Esophagus squamous epithelium (tissue), 5 donors: ENCODE measurements around the gene SYCE3. TPM values are rescaled to one million over a fixed set of nuclear protein-coding genes. Genes with fewer than 3 reads are reported as not detected.
A peak's percentile ranks its signal among the peaks of the same experiment; 100 is the strongest.
"Not testable (repeated sequence)": the region's sequence is repeated elsewhere in the genome, so short reads cannot be mapped to it uniquely, and the experiment has no call there.

ENCODE experiments used
- DNase-seq: peaks from one replicate; lab custom pipeline; 2025; lab: John Stamatoyannopoulos, UW
- H3K27ac ChIP-seq, 4 donors: fragments of 200-600 bp; sonication (generic); one replicate each; pipeline ENCODE4 v1.5.1; 2016 to 2019; ENCODE audit warnings: mild to moderate bottlenecking in 1 of 4
- H3K27me3 ChIP-seq, 4 donors: fragments of 200-600 bp; sonication (generic); 1 replicate in 3 of 4; 2 replicates in 1 of 4; pipeline versions ENCODE4 v1.5.1 to v1.6.0; 2017 to 2021; ENCODE audit warnings: antibody characterized with exemption in 1 of 4
- H3K36me3 ChIP-seq, 3 donors: fragments of 200-600 bp; sonication (generic); one replicate each; pipeline ENCODE4 v1.5.1; 2016 to 2019
- H3K4me1 ChIP-seq, 3 donors: fragments of 200-600 bp; sonication (generic); one replicate each; pipeline ENCODE4 v1.5.1; 2017 to 2019
- H3K4me3 ChIP-seq, 4 donors: fragments of 200-600 bp; sonication (generic); 1 replicate in 3 of 4; 2 replicates in 1 of 4; pipeline ENCODE4 v1.5.1; 2016 to 2019; ENCODE audit warnings: mild to moderate bottlenecking in 2 of 4, moderate library complexity in 1 of 4
- H3K9me3 ChIP-seq, 3 donors: fragments of 200-600 bp; sonication (generic); one replicate each; pipeline ENCODE4 v1.5.1; 2016 to 2019
- CTCF ChIP-seq, 6 experiments: fragments of 450-650 bp in 4 of 6; fragments of 200-600 bp in 2 of 6; sonication (generic) in 2 of 6; IDR thresholded peaks; one replicate each; pipeline ENCODE4 v1.5.1; 2016 to 2019; ENCODE audit warnings: antibody characterized with exemption in 6 of 6, mild to moderate bottlenecking in 4 of 6, moderate library complexity in 4 of 6
- POLR2A ChIP-seq, 4 donors: fragments of 450-650 bp; IDR thresholded peaks; one replicate each; pipeline ENCODE4 v1.6.1; 2017; ENCODE audit warnings: antibody characterized with exemption in 4 of 4, mild to moderate bottlenecking in 4 of 4, moderate library complexity in 3 of 4
- WGBS, 2 donors: methylation state at CpG; one replicate each; pipeline ENCODE4 v1.1.5; 2018; 5-methylcytosine and 5-hydroxymethylcytosine counted together
- intact Hi-C: fragments of 100-400 bp; cut with DNase I; formaldehyde crosslinking; loops from one replicate; pipeline ENCODE4 v1.15.0; 2022
- total RNA-seq, 4 donors: library from RNA; depleted of rRNA; stranded (reverse); fragments of >200 nt; gene quantifications; one replicate each; pipeline ENCODE4 v1.1.0, GENCODE V29; 2016
- donor health status: DM: yes; HTN: yes; CAD: no.

The SYCE3 gene
- total RNA-seq, 4 donors from 2014 or later, result 1.8 TPM; not detected in 3

GRCh38 chr22:50536226-50536625 lies 26.5 kb downstream of the SYCE3 start:
- H3K27ac ChIP-seq, result peak overlapping the region in 3 of 4 donors; percentile 7 to 68 (median 49)
- no peak for DNase-seq
- WGBS, 2 donors, result 28 to 67% methylated on average over 3 of the region's 3 CpGs
- intact Hi-C loops, result no loop called here
- no peak overlapping the region for H3K4me3 ChIP-seq
- peaks cover 31 to 85% (median 31%) of the 10 kb centered on the region in 3 donors for H3K4me1 ChIP-seq
- no peak for TF ChIP-seq CTCF (IDR thresholded peaks at IDR 0.05)
- no peak for TF ChIP-seq POLR2A (IDR thresholded peaks at IDR 0.05)
- no peaks in the 10 kb centered on the region for H3K9me3 ChIP-seq
- H3K36me3 ChIP-seq, result no peaks in the 10 kb centered on the region
- peaks cover 0 to 34% (median 0%) of the 10 kb centered on the region in 4 donors for H3K27me3 ChIP-seq

- peaks cover 0 to 45% (median 0%) of the 10 kb centered on the region in 4 donors for H3K27me3 ChIP-seq
- H3K27ac ChIP-seq, result no peak overlapping the region
- intact Hi-C loops, result no loop called here
- H3K4me3 ChIP-seq, result no peak overlapping the region
- no peaks in the 10 kb centered on the region for H3K9me3 ChIP-seq
- peaks cover 22 to 85% (median 34%) of the 10 kb centered on the region in 3 donors for H3K4me1 ChIP-seq
- TF ChIP-seq POLR2A (IDR thresholded peaks at IDR 0.05) (no peak), CTCF (IDR thresholded peaks at IDR 0.05) (no peak)
- no peak for DNase-seq
- 85 to 89% methylated on average over 6 to 8 of the region's 8 CpGs for WGBS, 2 donors
- no peaks in the 10 kb centered on the region for H3K36me3 ChIP-seq
These were observed 27.6 kb downstream of the SYCE3 start for GRCh38 chr22:50535113-50535512.

- 60 to 65% methylated on average over 20 to 21 of the region's 21 CpGs for WGBS, 2 donors
- peak in 1 of 4 donors; percentile 47 for TF ChIP-seq POLR2A (IDR thresholded peaks at IDR 0.05)
- H3K36me3 ChIP-seq, H3K4me3 ChIP-seq, intact Hi-C loops, DNase-seq, H3K9me3 ChIP-seq: not testable (repeated sequence)
- H3K4me1 ChIP-seq, result peaks cover 21 to 87% (median 38%) of the 10 kb centered on the region in 3 donors
- peaks cover 0 to 50% (median 0%) of the 10 kb centered on the region in 4 donors for H3K27me3 ChIP-seq
- H3K27ac ChIP-seq, result peak overlapping the region in 3 of 4 donors; percentile 15 to 99 (median 75)
These were observed 28.6 kb downstream of the SYCE3 start for GRCh38 chr22:50533856-50534711.

- H3K27me3 ChIP-seq, result peaks cover 0 to 49% (median 0%) of the 10 kb centered on the region in 4 donors
- H3K4me1 ChIP-seq, result peaks cover 22 to 87% (median 32%) of the 10 kb centered on the region in 3 donors
- peak overlapping the region in 1 of 4 donors; percentile 87 for H3K4me3 ChIP-seq
- no peaks in the 10 kb centered on the region for H3K36me3 ChIP-seq
- WGBS, 2 donors, result 72 to 82% methylated on average over 19 of the region's 19 CpGs
- intact Hi-C loops, result no loop called here
- H3K9me3 ChIP-seq, result no peaks in the 10 kb centered on the region
- H3K27ac ChIP-seq, result peak overlapping the region; percentile 96 to 100 (median 98)
- TF ChIP-seq CTCF (IDR thresholded peaks at IDR 0.05) (no peak), POLR2A (IDR thresholded peaks at IDR 0.05) (no peak)
- DNase-seq, result no peak
These were observed 29.6 kb downstream of the SYCE3 start for GRCh38 chr22:50532824-50533796.

GRCh38 chr22:50531962-50532674 lies 30.6 kb downstream of the SYCE3 start:
- WGBS, 2 donors, result 0 to 6% methylated on average over 6 to 8 of the region's 56 CpGs
- Histone ChIP-seq H3K27me3 (peaks cover 0 to 43% (median 0%) of the 10 kb centered on the region in 4 donors), H3K4me1 (peaks cover 25 to 88% (median 31%) of the 10 kb centered on the region in 3 donors)

More at GRCh38 chr22:50531962-50532674, 30.6 kb downstream of the SYCE3 start:
- peak in 2 of 4 donors; percentile 36 to 44 for TF ChIP-seq POLR2A (IDR thresholded peaks at IDR 0.05)
- TF ChIP-seq CTCF (IDR thresholded peaks at IDR 0.05), result no peak
- H3K4me3 ChIP-seq, result peak overlapping the region; percentile 54 to 87 (median 64)
- H3K36me3 ChIP-seq, result no peaks in the 10 kb centered on the region
- intact Hi-C loops, result no loop called here
- H3K9me3 ChIP-seq, result no peaks in the 10 kb centered on the region
- peak overlapping the region; percentile 96 to 100 (median 98) for H3K27ac ChIP-seq
- no peak for DNase-seq
